HepG2 (cell line): ENCODE measurements around the gene LRGUK. TPM values are rescaled to one million over a fixed set of nuclear protein-coding genes. Genes with fewer than 3 reads are reported as not detected.

Experiments
- ATAC-seq: fragments of 200-7000 bp; cut with Tn5 transposase; 3 replicates; pipeline ENCODE4 v1.9.1; 2020; ENCODE audit warnings: mild to moderate bottlenecking, moderate library complexity
- BruUV-seq: library from RNA; stranded (reverse); fragments of 400-500 nt; replicated peaks from 2 replicates; lab custom pipeline; 2021; lab: Mats Ljungman, UMichigan
- CTCF ChIA-PET: fragments of 300-600 bp; formaldehyde crosslinking; extraction: SDS; loops from one replicate; lab custom pipeline; 2021; ENCODE audit warnings: low total read pairs, inconsistent platforms, low intra/inter-chr PET ratio; lab: Yijun Ruan, JAX
- POLR2A ChIA-PET: fragments of 350-600 bp; sonication (Branson Sonifier 250); formaldehyde crosslinking; loops from one replicate; lab custom pipeline; 2020; ENCODE audit warnings: antibody characterized with exemption, inconsistent platforms; lab: Yijun Ruan, JAX
- DNase-seq: peaks from one replicate; pipeline ENCODE4 v3.0.0-alpha.2; 2015; ENCODE audit warnings: low spot score
- FAIRE-seq: peaks from 3 replicates; lab custom pipeline; 2011; peaks lifted over from hg19 to GRCh38; lab: Jason Lieb, UNC
- H2AFZ ChIP-seq: one replicate; pipeline ENCODE4 v1.6.1; 2011; ENCODE audit warnings: low read length, inconsistent platforms
- H3K27ac ChIP-seq: fragments of 300-600 bp; 3 replicates; pipeline ENCODE4 v1.8.0; 2011; ENCODE audit warnings: mixed run types, mild to moderate bottlenecking, mixed read lengths, low read length, inconsistent platforms; ENCODE audit not compliant: insufficient read depth; ENCODE audit errors: extremely low read length
- H3K27me3 ChIP-seq, 2 experiments: fragments of 200-600 bp in 1 of 2; 2 replicates in 1 of 2; 3 replicates in 1 of 2; pipeline versions ENCODE4 v1.6.0 to v1.8.0; 2011; ENCODE audit warnings: low read length in 2 of 2, mild to moderate bottlenecking in 2 of 2, moderate library complexity in 2 of 2, inconsistent platforms in 1 of 2; ENCODE audit not compliant: insufficient read depth in 2 of 2, control insufficient read depth in 1 of 2
- H3K36me3 ChIP-seq, 2 experiments: fragments of 200-600 bp in 1 of 2; replicated peaks in 1 of 2; 2 replicates in 1 of 2; 3 replicates in 1 of 2; pipeline versions ENCODE4 v1.5.1 to v1.8.0; 2011; ENCODE audit warnings: low read length in 2 of 2, inconsistent platforms in 1 of 2; ENCODE audit not compliant: insufficient read depth in 2 of 2, control insufficient read depth in 1 of 2
- H3K4me1 ChIP-seq: 2 replicates; pipeline ENCODE4 v1.5.1; 2012; ENCODE audit warnings: low read length, inconsistent platforms; ENCODE audit not compliant: insufficient read depth
- H3K4me2 ChIP-seq: 2 replicates; pipeline ENCODE4 v1.6.0; 2011; ENCODE audit warnings: low read depth, low read length, inconsistent platforms
- H3K4me3 ChIP-seq, 3 experiments: fragments of 200-600 bp in 1 of 3; sonication (generic), shearing (Covaris generic) in 1 of 3; replicated peaks in 1 of 3; 2 replicates each; pipeline ENCODE4 v1.5.1; 2011 to 2016; ENCODE audit warnings: low read length in 3 of 3, inconsistent platforms in 2 of 3, low read depth in 2 of 3, mild to moderate bottlenecking in 2 of 3, control low read depth in 1 of 3, mixed read lengths in 1 of 3; ENCODE audit not compliant: insufficient read depth in 1 of 3
- H3K79me2 ChIP-seq: one replicate; pipeline ENCODE4 v1.6.1; 2011; ENCODE audit warnings: low read length, inconsistent platforms; ENCODE audit not compliant: insufficient read depth
- H3K9ac ChIP-seq: 2 replicates; pipeline ENCODE4 v1.6.0; 2011; ENCODE audit warnings: mild to moderate bottlenecking, low read depth, low read length, inconsistent platforms; ENCODE audit not compliant: insufficient read depth
- H3K9me3 ChIP-seq: 2 replicates; pipeline ENCODE4 v1.5.1; 2012; ENCODE audit warnings: mild to moderate bottlenecking, low read length
- H4K20me1 ChIP-seq: 2 replicates; pipeline ENCODE4 v1.6.0; 2011; ENCODE audit warnings: inconsistent platforms, mild to moderate bottlenecking, low read length, moderate library complexity; ENCODE audit not compliant: insufficient read depth
- KMT2A ChIP-seq: sonication (generic); formaldehyde crosslinking; IDR thresholded peaks from 2 replicates; pipeline ENCODE4 v1.4.0; 2020; ENCODE audit warnings: missing genetic modification reagents
- ONECUT2 ChIP-seq: sonication (generic); formaldehyde crosslinking; IDR thresholded peaks from 2 replicates; pipeline ENCODE4 v1.4.0; 2020; ENCODE audit warnings: missing genetic modification reagents
- REL ChIP-seq: sonication (generic); formaldehyde crosslinking; conservative IDR thresholded peaks from 2 replicates; pipeline ENCODE4 v1.8.0; 2022; ENCODE audit warnings: mild to moderate bottlenecking, missing genetic modification reagents, moderate library complexity
- ZFP36 ChIP-seq: fragments of 150-350 bp; IDR thresholded peaks from 2 replicates; pipeline ENCODE4 v1.6.1; 2018; ENCODE audit warnings: borderline replicate concordance, low read length, low read depth; ENCODE audit not compliant: partially characterized antibody
- ZNF124 ChIP-seq: sonication (generic); formaldehyde crosslinking; IDR thresholded peaks from 2 replicates; pipeline ENCODE4 v1.4.0; 2020; ENCODE audit warnings: missing genetic modification reagents
- ZNF562 ChIP-seq: sonication (generic); formaldehyde crosslinking; IDR thresholded peaks from 2 replicates; pipeline ENCODE4 v1.8.0; 2022; ENCODE audit warnings: missing genetic modification reagents, borderline replicate concordance
- WGBS: methylation state at CpG from one replicate; pipeline ENCODE4 v1.1.6; 2017; ENCODE audit warnings: low lambda C conversion rate; 5-methylcytosine and 5-hydroxymethylcytosine counted together
- in situ Hi-C: cut with HindIII; loops from 2 replicates; pipeline ENCODE4 v1.10.0; 2017; ENCODE audit warnings: low pct_unique_long_range_greater_than_20kb; ENCODE audit not compliant: extremely low pct_ligation_motif_present
- intact Hi-C: fragments of 100-400 bp; cut with micrococcal nuclease; formaldehyde crosslinking; loops from one replicate; pipeline ENCODE4 v1.10.0; 2022; ENCODE audit not compliant: unreplicated experiment
- polyA plus RNA-seq, 8 experiments: library from polyadenylated mRNA; depleted of rRNA in 3 of 8; stranded (reverse) in 7 of 8; unstranded in 1 of 8; fragments of >200 nt; fragmentation: Illumina TruSeq in 4 of 8; extraction: Trizol in 4 of 8; gene quantifications; 2 replicates each; pipeline versions ENCODE4 v1.2.1 to v1.2.3, GENCODE V29; 2011 to 2016; ENCODE audit warnings: low read depth in 4 of 8, missing spikeins in 1 of 8, mixed read lengths in 1 of 8; ENCODE audit not compliant: insufficient read depth in 1 of 8
- total RNA-seq, 5 experiments: library from RNA; depleted of rRNA; stranded (reverse); fragments of >200 nt; fragmentation: Illumina TruSeq; extraction: Trizol; gene quantifications; 2 replicates each; pipeline ENCODE4 v1.2.3, GENCODE V29; 2016; ENCODE audit warnings: low read depth in 1 of 5
- TF ChIP-seq, protein P1 (sequence below): sonication (generic); formaldehyde crosslinking; IDR thresholded peaks from 2 replicates; pipeline ENCODE4 v1.5.0; 2020; ENCODE audit warnings: mild to moderate bottlenecking, missing genetic modification reagents, borderline replicate concordance
- TF ChIP-seq, protein P2 (sequence below): fragments of 450-650 bp; IDR thresholded peaks from 2 replicates; pipeline ENCODE4 v1.6.1; 2017; ENCODE audit warnings: mild to moderate bottlenecking
- TF ChIP-seq, protein P3 (sequence below): sonication (generic); formaldehyde crosslinking; IDR thresholded peaks from 2 replicates; pipeline ENCODE4 v1.5.0; 2020; ENCODE audit warnings: mild to moderate bottlenecking, missing genetic modification reagents, borderline replicate concordance
- TF ChIP-seq, protein P4 (sequence below): sonication (generic); formaldehyde crosslinking; IDR thresholded peaks from 2 replicates; pipeline ENCODE4 v1.8.1; 2023; ENCODE audit warnings: mild to moderate bottlenecking, missing genetic modification reagents

The LRGUK gene
- total and polyA plus RNA-seq, 2 of the 13 experiments (the other 11 are each of a cell fraction or from before 2014, with no cell fraction given), result 0.18 to 0.20 TPM

DNA sequence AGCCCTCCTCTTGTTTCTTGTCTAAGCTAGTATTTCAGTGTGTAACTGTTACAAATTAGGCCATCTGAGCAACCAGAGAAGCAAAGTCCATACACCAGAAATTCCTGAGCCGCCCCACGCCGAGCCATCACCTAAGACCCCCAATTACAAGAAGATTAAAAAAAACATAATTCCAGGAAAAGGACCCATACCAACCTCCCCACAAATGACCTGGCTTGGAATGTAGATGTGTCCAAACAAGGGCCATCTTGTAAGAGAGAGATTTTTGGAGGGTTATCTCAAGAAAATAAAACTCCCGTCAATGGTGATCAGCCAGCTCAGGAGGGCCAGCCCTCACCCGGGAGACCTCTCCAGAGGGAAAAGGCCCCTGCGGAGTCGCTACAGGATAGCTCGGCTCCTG, 83.1 kb downstream of the LRGUK start:
- Histone ChIP-seq H3K9ac (no peak overlapping the region), H3K79me2 (no peaks in the 10 kb centered on the region), H3K27me3 (peaks cover 3 to 36% of the 10 kb centered on the region in 2 experiments), H3K4me2 (no peak overlapping the region), H3K4me3 (no peak overlapping the region), H3K9me3 (no peaks in the 10 kb centered on the region), H4K20me1 (no peaks in the 10 kb centered on the region), H2AFZ (no peak overlapping the region), H3K4me1 (no peaks in the 10 kb centered on the region), H3K36me3 (no peaks in the 10 kb centered on the region), H3K27ac (no peak overlapping the region)
- ChIA-PET CTCF (no interaction called here), POLR2A (no interaction called here)
- intact Hi-C loops, result no loop called here
- FAIRE-seq, result no peak
- DNase-seq, result no peak
- 39% methylated on average over 8 of the region's 8 CpGs for WGBS
- in situ Hi-C loops, result no loop called here
- BruUV-seq, result no TSS peak
- ATAC-seq, result no peak
- TF ChIP-seq, protein P1, sequence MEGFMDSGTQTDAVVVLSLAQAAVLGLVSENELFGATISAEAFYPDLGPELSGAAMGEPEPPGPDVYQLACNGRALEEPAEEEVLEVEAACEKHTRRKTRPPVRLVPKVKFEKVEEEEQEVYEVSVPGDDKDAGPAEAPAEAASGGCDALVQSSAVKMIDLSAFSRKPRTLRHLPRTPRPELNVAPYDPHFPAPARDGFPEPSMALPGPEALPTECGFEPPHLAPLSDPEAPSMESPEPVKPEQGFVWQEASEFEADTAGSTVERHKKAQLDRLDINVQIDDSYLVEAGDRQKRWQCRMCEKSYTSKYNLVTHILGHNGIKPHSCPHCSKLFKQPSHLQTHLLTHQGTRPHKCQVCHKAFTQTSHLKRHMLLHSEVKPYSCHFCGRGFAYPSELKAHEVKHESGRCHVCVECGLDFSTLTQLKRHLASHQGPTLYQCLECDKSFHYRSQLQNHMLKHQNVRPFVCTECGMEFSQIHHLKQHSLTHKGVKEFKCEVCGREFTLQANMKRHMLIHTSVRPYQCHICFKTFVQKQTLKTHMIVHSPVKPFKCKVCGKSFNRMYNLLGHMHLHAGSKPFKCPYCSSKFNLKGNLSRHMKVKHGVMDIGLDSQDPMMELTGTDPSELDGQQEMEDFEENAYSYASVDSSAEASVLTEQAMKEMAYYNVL (CRISPR knock-in tag), result no peak
- no peak for TF ChIP-seq KMT2A
- no peak for TF ChIP-seq ZNF562 (CRISPR knock-in tag)
- TF ChIP-seq, protein P2, sequence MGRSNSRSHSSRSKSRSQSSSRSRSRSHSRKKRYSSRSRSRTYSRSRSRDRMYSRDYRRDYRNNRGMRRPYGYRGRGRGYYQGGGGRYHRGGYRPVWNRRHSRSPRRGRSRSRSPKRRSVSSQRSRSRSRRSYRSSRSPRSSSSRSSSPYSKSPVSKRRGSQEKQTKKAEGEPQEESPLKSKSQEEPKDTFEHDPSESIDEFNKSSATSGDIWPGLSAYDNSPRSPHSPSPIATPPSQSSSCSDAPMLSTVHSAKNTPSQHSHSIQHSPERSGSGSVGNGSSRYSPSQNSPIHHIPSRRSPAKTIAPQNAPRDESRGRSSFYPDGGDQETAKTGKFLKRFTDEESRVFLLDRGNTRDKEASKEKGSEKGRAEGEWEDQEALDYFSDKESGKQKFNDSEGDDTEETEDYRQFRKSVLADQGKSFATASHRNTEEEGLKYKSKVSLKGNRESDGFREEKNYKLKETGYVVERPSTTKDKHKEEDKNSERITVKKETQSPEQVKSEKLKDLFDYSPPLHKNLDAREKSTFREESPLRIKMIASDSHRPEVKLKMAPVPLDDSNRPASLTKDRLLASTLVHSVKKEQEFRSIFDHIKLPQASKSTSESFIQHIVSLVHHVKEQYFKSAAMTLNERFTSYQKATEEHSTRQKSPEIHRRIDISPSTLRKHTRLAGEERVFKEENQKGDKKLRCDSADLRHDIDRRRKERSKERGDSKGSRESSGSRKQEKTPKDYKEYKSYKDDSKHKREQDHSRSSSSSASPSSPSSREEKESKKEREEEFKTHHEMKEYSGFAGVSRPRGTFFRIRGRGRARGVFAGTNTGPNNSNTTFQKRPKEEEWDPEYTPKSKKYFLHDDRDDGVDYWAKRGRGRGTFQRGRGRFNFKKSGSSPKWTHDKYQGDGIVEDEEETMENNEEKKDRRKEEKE, result no peak
- no peak for TF ChIP-seq REL
- TF ChIP-seq ZFP36, result no peak
- TF ChIP-seq, protein P3, sequence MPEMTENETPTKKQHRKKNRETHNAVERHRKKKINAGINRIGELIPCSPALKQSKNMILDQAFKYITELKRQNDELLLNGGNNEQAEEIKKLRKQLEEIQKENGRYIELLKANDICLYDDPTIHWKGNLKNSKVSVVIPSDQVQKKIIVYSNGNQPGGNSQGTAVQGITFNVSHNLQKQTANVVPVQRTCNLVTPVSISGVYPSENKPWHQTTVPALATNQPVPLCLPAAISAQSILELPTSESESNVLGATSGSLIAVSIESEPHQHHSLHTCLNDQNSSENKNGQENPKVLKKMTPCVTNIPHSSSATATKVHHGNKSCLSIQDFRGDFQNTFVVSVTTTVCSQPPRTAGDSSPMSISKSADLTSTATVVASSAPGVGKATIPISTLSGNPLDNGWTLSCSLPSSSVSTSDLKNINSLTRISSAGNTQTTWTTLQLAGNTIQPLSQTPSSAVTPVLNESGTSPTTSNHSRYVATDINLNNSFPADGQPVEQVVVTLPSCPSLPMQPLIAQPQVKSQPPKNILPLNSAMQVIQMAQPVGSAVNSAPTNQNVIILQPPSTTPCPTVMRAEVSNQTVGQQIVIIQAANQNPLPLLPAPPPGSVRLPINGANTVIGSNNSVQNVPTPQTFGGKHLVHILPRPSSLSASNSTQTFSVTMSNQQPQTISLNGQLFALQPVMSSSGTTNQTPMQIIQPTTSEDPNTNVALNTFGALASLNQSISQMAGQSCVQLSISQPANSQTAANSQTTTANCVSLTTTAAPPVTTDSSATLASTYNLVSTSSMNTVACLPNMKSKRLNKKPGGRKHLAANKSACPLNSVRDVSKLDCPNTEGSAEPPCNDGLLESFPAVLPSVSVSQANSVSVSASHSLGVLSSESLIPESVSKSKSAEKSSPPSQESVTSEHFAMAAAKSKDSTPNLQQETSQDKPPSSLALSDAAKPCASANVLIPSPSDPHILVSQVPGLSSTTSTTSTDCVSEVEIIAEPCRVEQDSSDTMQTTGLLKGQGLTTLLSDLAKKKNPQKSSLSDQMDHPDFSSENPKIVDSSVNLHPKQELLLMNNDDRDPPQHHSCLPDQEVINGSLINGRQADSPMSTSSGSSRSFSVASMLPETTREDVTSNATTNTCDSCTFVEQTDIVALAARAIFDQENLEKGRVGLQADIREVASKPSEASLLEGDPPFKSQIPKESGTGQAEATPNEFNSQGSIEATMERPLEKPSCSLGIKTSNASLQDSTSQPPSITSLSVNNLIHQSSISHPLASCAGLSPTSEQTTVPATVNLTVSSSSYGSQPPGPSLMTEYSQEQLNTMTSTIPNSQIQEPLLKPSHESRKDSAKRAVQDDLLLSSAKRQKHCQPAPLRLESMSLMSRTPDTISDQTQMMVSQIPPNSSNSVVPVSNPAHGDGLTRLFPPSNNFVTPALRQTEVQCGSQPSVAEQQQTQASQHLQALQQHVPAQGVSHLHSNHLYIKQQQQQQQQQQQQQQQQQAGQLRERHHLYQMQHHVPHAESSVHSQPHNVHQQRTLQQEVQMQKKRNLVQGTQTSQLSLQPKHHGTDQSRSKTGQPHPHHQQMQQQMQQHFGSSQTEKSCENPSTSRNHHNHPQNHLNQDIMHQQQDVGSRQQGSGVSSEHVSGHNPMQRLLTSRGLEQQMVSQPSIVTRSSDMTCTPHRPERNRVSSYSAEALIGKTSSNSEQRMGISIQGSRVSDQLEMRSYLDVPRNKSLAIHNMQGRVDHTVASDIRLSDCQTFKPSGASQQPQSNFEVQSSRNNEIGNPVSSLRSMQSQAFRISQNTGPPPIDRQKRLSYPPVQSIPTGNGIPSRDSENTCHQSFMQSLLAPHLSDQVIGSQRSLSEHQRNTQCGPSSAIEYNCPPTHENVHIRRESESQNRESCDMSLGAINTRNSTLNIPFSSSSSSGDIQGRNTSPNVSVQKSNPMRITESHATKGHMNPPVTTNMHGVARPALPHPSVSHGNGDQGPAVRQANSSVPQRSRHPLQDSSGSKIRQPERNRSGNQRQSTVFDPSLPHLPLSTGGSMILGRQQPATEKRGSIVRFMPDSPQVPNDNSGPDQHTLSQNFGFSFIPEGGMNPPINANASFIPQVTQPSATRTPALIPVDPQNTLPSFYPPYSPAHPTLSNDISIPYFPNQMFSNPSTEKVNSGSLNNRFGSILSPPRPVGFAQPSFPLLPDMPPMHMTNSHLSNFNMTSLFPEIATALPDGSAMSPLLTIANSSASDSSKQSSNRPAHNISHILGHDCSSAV, result no peak
- TF ChIP-seq, protein P4, sequence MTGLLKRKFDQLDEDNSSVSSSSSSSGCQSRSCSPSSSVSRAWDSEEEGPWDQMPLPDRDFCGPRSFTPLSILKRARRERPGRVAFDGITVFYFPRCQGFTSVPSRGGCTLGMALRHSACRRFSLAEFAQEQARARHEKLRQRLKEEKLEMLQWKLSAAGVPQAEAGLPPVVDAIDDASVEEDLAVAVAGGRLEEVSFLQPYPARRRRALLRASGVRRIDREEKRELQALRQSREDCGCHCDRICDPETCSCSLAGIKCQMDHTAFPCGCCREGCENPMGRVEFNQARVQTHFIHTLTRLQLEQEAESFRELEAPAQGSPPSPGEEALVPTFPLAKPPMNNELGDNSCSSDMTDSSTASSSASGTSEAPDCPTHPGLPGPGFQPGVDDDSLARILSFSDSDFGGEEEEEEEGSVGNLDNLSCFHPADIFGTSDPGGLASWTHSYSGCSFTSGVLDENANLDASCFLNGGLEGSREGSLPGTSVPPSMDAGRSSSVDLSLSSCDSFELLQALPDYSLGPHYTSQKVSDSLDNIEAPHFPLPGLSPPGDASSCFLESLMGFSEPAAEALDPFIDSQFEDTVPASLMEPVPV (CRISPR knock-in tag), result no peak
- no peak for TF ChIP-seq ONECUT2 (CRISPR knock-in tag)
- no peak for TF ChIP-seq ZNF124 (CRISPR knock-in tag)
